GM19099 (cell line): Measurements from ENCODE around the gene STK17B.

Source experiments
- POLR2A ChIP-seq: IDR thresholded peaks from 3 replicates; pipeline ENCODE4 v1.6.1; 2011; ENCODE audit warnings: low read depth; ENCODE audit not compliant: insufficient read length; ENCODE audit errors: extremely low read depth

The STK17B gene

DNA sequence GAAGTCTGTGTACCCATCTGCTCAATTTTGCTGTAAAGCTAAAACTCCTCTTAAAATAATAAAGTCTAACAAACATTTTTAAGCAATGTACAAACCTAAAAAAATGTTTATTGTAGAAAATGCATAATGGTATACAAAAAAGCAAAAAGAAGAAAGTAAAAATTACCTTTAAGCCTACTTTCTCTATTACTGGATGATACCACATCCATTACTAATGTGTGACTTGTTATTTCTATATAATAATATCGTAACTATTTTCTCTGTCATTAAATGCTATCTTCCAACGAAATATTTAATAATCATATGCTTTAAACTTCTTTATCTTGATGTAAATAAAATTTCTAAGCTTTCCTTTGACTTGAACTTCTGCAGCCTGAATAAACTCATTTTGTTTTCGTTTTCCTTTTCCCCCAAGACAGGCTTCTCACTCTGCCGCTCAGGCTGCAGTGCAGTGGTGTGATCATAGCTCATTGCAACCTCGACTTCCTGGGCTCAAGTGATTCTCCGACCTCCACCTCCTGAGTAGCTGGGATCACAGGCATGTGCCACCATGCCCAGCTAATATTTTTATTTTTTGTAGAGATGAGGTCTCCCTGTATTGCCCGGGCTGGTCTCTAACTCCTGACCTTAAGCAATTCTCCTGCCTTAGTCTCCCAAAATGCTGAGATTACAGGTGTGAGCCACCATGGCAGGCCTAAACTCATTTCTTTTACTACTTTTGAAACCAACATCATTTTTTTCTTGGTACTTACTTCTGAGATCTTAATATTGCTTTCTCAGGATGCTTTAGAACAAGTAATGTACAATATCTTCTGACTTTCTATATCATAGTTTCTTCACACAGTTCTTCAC lies 84.6 kb downstream of the STK17B start:
- TF ChIP-seq POLR2A: no peak

DNA sequence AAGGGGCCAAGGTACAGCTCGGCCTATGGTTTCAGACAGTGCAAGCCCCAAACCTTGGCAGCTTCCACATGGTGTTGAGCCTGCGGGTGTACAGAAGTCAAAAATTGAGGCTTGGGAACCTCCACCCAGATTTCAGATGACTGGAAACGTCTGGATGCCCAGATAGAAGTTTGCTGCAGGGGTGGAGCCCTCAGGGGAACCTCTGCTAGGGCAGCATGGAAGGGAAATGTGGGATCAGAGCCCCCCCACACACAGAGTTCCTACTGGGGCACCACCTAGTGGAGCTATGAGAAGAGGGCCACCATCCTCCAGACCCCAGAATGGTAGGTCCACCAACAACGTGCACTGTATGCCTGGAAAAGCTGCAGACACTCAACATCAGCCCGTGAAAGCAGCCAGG lies 87.8 kb downstream of the STK17B start:
- TF ChIP-seq POLR2A: no peak
